GM18505 (cell line): Measurements from ENCODE around the gene MAP1B.
"Not testable (repeated sequence)": the region's sequence is repeated elsewhere in the genome, so short reads cannot be mapped to it uniquely, and the experiment has no call there.

ENCODE experiments used
- ATAC-seq: cut with Tn5 transposase; IDR thresholded peaks from one replicate; pipeline ENCODE4 v1.9.1; 2021; ENCODE audit not compliant: unreplicated experiment
- POLR2A ChIP-seq: IDR thresholded peaks from 4 replicates; pipeline ENCODE4 v1.6.1; 2011; ENCODE audit warnings: borderline replicate concordance; ENCODE audit not compliant: insufficient read depth, insufficient read length; ENCODE audit errors: extremely low read depth

The MAP1B gene

GRCh38 chr5:72077390-72077789, 29.9 kb upstream of the MAP1B start:
- no peak for TF ChIP-seq POLR2A
- no peak for ATAC-seq

- ATAC-seq: no peak
- TF ChIP-seq POLR2A: no peak
These were observed 28.0 kb upstream of the MAP1B start for GRCh38 chr5:72079288-72079687.

DNA sequence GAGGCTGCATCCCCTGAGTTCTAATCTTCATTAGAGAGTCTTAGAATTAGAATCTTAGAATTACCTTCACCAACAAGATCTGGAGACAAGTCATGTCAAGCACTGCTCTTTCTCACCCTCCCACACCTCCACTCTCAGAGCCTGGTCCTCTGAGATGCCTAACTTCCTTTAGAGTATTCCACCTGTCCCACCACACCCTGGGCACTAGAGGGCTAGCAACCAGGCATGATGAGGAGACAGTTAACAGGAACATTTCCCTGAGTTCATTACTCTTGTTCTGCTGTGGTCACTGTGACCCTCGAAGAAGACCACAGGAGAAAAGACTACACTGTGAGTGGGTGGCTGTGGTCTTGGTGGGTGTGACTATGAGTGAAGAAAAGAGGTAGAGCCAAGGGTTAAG, 25.2 kb upstream of the MAP1B start:
- no peak for TF ChIP-seq POLR2A
- ATAC-seq: no peak

- no peak for ATAC-seq
- no peak for TF ChIP-seq POLR2A
These were observed 22.4 kb upstream of the MAP1B start for GRCh38 chr5:72084876-72085275.

DNA sequence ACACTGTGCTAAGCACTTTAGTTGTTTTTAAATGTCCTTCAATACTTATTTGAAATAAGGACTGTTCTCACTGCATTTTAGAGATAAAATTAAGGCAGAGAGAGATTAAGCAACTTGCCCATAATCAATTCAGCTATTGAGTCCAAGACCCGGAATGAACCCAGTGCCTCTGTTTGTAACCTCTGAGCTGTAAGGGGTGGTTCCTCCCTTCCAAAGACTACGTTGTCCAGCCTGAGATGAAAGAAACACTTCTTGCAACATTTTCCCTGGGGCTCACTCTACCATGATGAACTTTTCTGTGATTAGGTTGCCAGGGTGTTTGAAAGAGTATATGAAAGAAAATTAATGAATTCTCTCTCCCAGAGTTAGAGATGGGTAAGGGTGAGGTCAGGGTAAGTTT, 22.0 kb upstream of the MAP1B start:
- no peak for TF ChIP-seq POLR2A
- no peak for ATAC-seq

GRCh38 chr5:72089713-72090112, 17.6 kb upstream of the MAP1B start:
- ATAC-seq: not testable (repeated sequence)

DNA sequence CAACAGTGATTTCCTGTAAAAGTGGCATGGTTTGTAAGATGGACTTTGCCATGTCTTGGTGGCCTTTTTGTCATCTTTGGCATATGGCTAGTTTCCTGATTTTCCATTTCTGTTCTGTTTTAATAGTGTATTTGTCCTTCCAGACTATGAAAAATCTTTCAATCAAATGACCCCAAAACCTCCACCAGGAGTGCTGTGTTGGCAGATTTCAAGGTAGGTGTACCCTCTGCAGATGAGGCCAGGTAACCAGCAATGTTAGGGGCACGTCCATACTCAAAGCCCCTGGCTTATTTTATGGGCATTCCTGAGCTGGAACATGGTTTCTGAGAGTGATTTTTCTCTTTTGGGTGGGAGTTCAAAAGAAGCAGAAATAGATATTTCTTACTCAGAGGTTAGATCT, 15.2 kb upstream of the MAP1B start:
- ATAC-seq: no peak
- TF ChIP-seq POLR2A: no peak

GRCh38 chr5:72093217-72093616, 14.1 kb upstream of the MAP1B start:
- ATAC-seq: no peak
- TF ChIP-seq POLR2A: no peak

DNA sequence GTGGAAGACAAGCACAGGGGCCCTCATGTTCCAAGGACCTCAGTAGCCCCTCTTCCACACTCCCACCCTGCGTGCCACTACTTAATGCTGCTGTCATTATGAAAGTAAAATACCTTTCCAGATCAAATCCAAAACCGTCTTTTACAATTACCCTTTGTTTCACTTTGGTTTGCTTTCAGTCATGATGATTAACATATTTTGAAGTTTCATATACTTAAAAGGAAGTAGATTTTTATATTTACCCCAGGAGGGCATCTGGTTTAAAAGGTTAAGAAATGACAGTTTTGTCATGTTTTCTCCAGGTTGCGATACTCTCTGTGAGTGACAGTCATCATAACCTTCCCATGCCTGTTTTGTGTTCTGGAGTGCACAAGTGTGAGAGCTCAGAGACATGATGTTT, 13.5 kb upstream of the MAP1B start:
- TF ChIP-seq POLR2A: no peak
- no peak for ATAC-seq

GRCh38 chr5:72096602-72097188, 10.6 kb upstream of the MAP1B start:
- TF ChIP-seq POLR2A: no peak
- no peak for ATAC-seq

DNA sequence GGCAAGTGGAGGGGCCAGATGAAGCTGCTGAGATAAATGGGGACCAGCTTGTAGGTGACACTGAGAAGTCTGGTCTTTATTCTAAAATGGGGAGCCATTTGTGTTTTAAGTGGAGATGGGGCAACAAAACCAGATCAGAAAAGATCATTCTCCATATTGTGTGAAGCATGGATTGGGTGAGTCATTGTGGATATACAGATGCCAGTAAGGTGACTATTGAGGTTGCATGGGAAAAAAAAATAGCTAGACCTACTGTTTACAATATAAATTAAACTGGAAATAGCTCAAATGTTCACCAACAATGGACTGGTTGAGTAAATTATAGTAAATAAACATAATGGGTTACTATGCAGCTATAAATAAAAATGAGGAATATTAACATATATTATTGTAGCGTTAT, 5.4 kb upstream of the MAP1B start:
- no peak for TF ChIP-seq POLR2A
- no peak for ATAC-seq

- ATAC-seq: no peak
- TF ChIP-seq POLR2A: no peak
These were observed 501 bp upstream of the MAP1B start for GRCh38 chr5:72106817-72107130.

DNA sequence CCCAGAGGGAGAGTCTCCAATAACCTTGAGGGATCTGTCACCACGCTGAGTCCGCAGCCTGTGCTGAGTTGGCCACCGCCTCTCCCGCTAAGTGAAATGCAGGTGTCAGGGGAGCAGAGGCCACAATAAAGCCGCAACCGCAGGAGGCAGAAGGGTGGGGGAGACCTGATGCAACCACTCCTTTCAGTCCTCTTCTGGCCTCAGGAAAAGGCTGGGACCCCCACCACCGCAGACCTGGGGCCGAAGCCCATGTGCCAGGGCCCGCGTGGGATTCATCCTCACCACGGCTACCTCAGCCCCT, 576 bp downstream of the MAP1B start:
- ATAC-seq: no peak
- TF ChIP-seq POLR2A: no peak

DNA sequence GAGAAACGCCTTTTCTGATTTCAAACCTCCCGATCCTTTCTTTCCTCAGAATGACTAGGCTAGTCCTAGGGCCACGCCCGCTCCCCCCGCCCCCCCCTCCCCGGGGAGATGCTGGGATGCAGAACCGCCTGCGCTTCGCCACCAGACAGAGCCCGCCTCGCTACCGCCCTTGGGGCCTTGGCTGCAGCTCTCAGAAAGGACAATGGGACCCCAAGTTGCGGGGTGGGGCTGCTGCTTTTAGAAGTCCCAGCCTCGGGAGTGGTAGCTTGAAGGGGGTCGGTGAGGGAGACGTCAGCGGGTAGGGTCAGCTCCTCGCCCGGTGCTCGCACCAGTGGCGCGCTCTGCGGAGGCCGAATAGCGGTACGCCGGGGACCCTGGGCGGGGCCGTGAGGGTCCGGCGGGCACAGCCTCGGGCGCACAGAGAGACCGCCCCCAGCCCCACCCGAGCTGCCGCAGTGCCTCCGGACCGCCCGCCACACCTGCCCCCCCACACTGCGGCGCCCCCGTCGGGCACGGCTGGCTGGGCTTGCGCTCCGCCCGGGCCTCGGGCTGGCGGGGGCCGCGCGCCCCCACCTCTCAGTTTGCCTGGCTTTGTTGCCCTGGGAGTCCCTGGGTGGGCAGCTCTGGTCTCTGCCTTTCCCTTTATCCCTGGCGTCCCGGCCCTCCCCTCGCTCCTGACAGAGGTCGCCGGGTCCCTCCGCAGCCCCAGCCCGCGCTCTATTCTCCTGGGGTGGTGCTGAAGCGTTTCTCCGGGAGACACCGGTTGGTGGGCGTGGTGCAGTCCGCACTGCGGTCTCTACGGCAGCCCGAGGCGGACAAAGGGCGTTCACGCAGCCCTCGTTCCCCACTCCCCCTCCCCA, 1.2 kb downstream of the MAP1B start:
- peak; percentile 63 for ATAC-seq
- TF ChIP-seq POLR2A: no peak

DNA sequence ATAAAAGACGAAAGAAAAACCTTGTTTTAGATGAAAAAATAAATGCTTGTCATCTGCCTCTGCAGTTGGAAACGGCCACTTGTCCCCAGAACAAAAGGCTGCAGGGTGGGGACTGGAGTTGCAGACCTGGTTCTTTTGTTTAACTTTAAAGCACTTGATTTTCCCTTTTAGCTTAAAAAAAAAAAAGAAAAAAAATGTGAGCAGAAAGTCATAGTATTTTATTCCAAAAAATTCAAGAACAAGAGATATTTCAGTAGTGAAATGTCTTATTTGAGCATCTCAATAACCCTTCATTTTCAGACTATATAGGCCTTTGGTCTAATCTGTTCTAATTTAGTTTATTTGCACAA, 1.8 kb downstream of the MAP1B start:
- ATAC-seq: no peak
- no peak for TF ChIP-seq POLR2A

DNA sequence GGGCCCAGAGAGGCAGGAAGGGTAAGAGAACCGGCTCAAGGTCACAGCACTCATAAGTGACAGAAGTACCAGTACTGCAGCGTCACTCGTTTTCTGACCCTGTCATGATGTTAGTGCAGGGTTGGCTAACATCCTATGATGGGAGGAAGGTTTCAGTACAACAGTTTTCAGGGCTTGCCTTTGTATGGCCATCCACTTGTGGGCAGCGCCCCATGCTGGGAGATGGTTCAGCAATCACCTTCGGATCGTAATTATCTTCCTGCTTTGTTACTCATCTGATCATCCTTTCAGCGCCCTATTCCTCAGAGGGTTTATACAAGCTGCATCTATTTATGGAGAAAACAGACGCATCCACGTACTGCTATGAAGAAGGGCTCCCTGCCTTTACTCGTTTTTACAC, 2.4 kb downstream of the MAP1B start:
- no peak for TF ChIP-seq POLR2A
- no peak for ATAC-seq
